Activated CD4-positive, CD25-positive, alpha-beta regulatory T cell treated with anti-CD3 and anti-CD28 coated beads, Interleukin-2, amount 50 U/mL, for 72 hours (primary cell): ENCODE results near the gene PPP1R9B.

Source experiments
- DNase-seq: peaks from one replicate; pipeline ENCODE4 v3.0.0; 2021

The PPP1R9B gene

GRCh38 chr17:50186661-50187393 is 36.4 kb upstream of the PPP1R9B start:
- DNase-seq = no peak

GRCh38 chr17:50185631-50186471 is 35.4 kb upstream of the PPP1R9B start:
- no peak for DNase-seq

GRCh38 chr17:50184611-50185398 is 34.3 kb upstream of the PPP1R9B start:
- no peak for DNase-seq

- DNase-seq = no peak
Observed at GRCh38 chr17:50184064-50184463, 33.6 kb upstream of the PPP1R9B start.

- no peak for DNase-seq
Observed at GRCh38 chr17:50183421-50183994, 33.0 kb upstream of the PPP1R9B start.

GRCh38 chr17:50182783-50183420 is 32.4 kb upstream of the PPP1R9B start:
- DNase-seq = no peak

- no peak for DNase-seq
Observed at GRCh38 chr17:50181591-50182560, 31.4 kb upstream of the PPP1R9B start.

- DNase-seq = no peak
Observed at GRCh38 chr17:50181144-50181543, 30.7 kb upstream of the PPP1R9B start.

- no peak for DNase-seq
Observed at GRCh38 chr17:50180620-50181019, 30.1 kb upstream of the PPP1R9B start.

- no peak for DNase-seq
Observed at GRCh38 chr17:50180111-50180510, 29.6 kb upstream of the PPP1R9B start.

GRCh38 chr17:50177983-50178834 is 27.7 kb upstream of the PPP1R9B start:
- no peak for DNase-seq

- no peak for DNase-seq
Observed at GRCh38 chr17:50177476-50177875, 27.0 kb upstream of the PPP1R9B start.

GRCh38 chr17:50176559-50177357 is 26.3 kb upstream of the PPP1R9B start:
- DNase-seq = no peak

GRCh38 chr17:50175035-50175807 is 24.7 kb upstream of the PPP1R9B start:
- DNase-seq = no peak

GRCh38 chr17:50174444-50174843 is 24.0 kb upstream of the PPP1R9B start:
- DNase-seq = no peak

- no peak for DNase-seq
Observed at GRCh38 chr17:50173335-50173941, 23.0 kb upstream of the PPP1R9B start.

- DNase-seq = no peak
Observed at GRCh38 chr17:50172936-50173334, 22.5 kb upstream of the PPP1R9B start.

GRCh38 chr17:50172130-50172529 is 21.7 kb upstream of the PPP1R9B start:
- DNase-seq = no peak
